Endothelial cell (in vitro differentiated cells): Measurements from ENCODE around the gene CPT1A. TPM values are rescaled to one million over a fixed set of nuclear protein-coding genes. Genes with fewer than 3 reads are reported as not detected.

Source experiments
- DNase-seq: peaks from one replicate; pipeline ENCODE4 v3.0.0; 2021; ENCODE audit warnings: low spot score
- H3K27ac Mint-ChIP-seq: one replicate; pipeline ENCODE4 v1.8.0; 2021; ENCODE audit warnings: mixed read lengths, inconsistent platforms; ENCODE audit not compliant: unreplicated experiment
- H3K27me3 Mint-ChIP-seq: one replicate; pipeline ENCODE4 v1.8.0; 2021; ENCODE audit warnings: mild to moderate bottlenecking, moderate library complexity, mixed read lengths, inconsistent platforms; ENCODE audit not compliant: unreplicated experiment
- H3K36me3 Mint-ChIP-seq: one replicate; pipeline ENCODE4 v1.8.0; 2021; ENCODE audit warnings: mild to moderate bottlenecking, low read depth, mixed read lengths, inconsistent platforms; ENCODE audit not compliant: unreplicated experiment
- H3K4me1 Mint-ChIP-seq: one replicate; pipeline ENCODE4 v1.8.0; 2021; ENCODE audit warnings: mild to moderate bottlenecking, mixed read lengths, inconsistent platforms; ENCODE audit not compliant: unreplicated experiment
- H3K4me3 Mint-ChIP-seq: one replicate; pipeline ENCODE4 v1.8.0; 2021; ENCODE audit warnings: mild to moderate bottlenecking, mixed read lengths, inconsistent platforms; ENCODE audit not compliant: unreplicated experiment
- H3K9me3 Mint-ChIP-seq: one replicate; pipeline ENCODE4 v1.8.0; 2021; ENCODE audit warnings: mixed read lengths, inconsistent platforms; ENCODE audit not compliant: unreplicated experiment
- CTCF ChIP-seq: fragments of 200-600 bp; sonication (generic); IDR thresholded peaks from one replicate; pipeline ENCODE4 v1.5.0; 2021; ENCODE audit warnings: antibody characterized with exemption; ENCODE audit not compliant: unreplicated experiment
- total RNA-seq: library from RNA; stranded (reverse); fragmentation: NEBNext Ultra II Directional; extraction: Animal tissue kit (Norgen Biotek cat#: 25700); gene quantifications from one replicate; pipeline ENCODE4 v1.2.1, GENCODE V29; 2021; ENCODE audit not compliant: unreplicated experiment

The CPT1A gene
- total RNA-seq, 1 donor from 2014 or later: 0.36 TPM

GRCh38 chr11:68750195-68751003 lies 91.3 kb downstream of the CPT1A start:
- peaks cover 3% of the 10 kb centered on the region for H3K27me3 Mint-ChIP-seq
- peak; percentile 41 for DNase-seq
- H3K27ac Mint-ChIP-seq: no peak overlapping the region

GRCh38 chr11:68749229-68750123 lies 92.2 kb downstream of the CPT1A start:
- H3K9me3 Mint-ChIP-seq: no peaks in the 10 kb centered on the region
- H3K4me3 Mint-ChIP-seq: no peak overlapping the region
- H3K36me3 Mint-ChIP-seq: no peaks in the 10 kb centered on the region
- H3K4me1 Mint-ChIP-seq: peaks cover 11% of the 10 kb centered on the region
- peaks cover 3% of the 10 kb centered on the region for H3K27me3 Mint-ChIP-seq
- DNase-seq: no peak
- TF ChIP-seq CTCF: no peak
- H3K27ac Mint-ChIP-seq: no peak overlapping the region

More at GRCh38 chr11:68750195-68751003, 91.3 kb downstream of the CPT1A start:
- TF ChIP-seq CTCF: no peak
- H3K36me3 Mint-ChIP-seq: no peaks in the 10 kb centered on the region
- H3K4me3 Mint-ChIP-seq: no peak overlapping the region
- no peaks in the 10 kb centered on the region for H3K9me3 Mint-ChIP-seq
- peaks cover 11% of the 10 kb centered on the region for H3K4me1 Mint-ChIP-seq

- no peak for TF ChIP-seq CTCF
- no peaks in the 10 kb centered on the region for H3K36me3 Mint-ChIP-seq
- H3K27ac Mint-ChIP-seq: no peak overlapping the region
- peaks cover 3% of the 10 kb centered on the region for H3K27me3 Mint-ChIP-seq
- DNase-seq: no peak
- no peaks in the 10 kb centered on the region for H3K9me3 Mint-ChIP-seq
- peaks cover 11% of the 10 kb centered on the region for H3K4me1 Mint-ChIP-seq
- no peak overlapping the region for H3K4me3 Mint-ChIP-seq
Measured at GRCh38 chr11:68748061-68748460, 93.7 kb downstream of the CPT1A start.

- H3K4me3 Mint-ChIP-seq: no peak overlapping the region
- no peak overlapping the region for H3K27ac Mint-ChIP-seq
- H3K36me3 Mint-ChIP-seq: no peaks in the 10 kb centered on the region
- TF ChIP-seq CTCF: no peak
- H3K9me3 Mint-ChIP-seq: no peaks in the 10 kb centered on the region
- no peaks in the 10 kb centered on the region for H3K27me3 Mint-ChIP-seq
- no peak for DNase-seq
- H3K4me1 Mint-ChIP-seq: no peaks in the 10 kb centered on the region
Measured at GRCh38 chr11:68743539-68743938, 98.2 kb downstream of the CPT1A start.
